Measurements from ENCODE around the gene PPEF2. TPM values are rescaled to one million over a fixed set of nuclear protein-coding genes. Genes with fewer than 3 reads are reported as not detected.
"Not testable (repeated sequence)": the region's sequence is repeated elsewhere in the genome, so short reads cannot be mapped to it uniquely, and the experiment has no call there.

Gene PPEF2
- polyA plus RNA-seq, 3 donors, result 0.25 TPM; not detected in 2

- Mint-ChIP-seq H3K4me3 (no peak overlapping the region), H3K27me3 (ENCODE audit: low read depth in 3 of 3) (peaks cover 0 to 1% (median 0%) of the 10 kb centered on the region in 3 donors), H3K27ac (peak overlapping the region in 1 of 7 donors; percentile 9), H3K9me3 (peaks cover 0 to 10% (median 6%) of the 10 kb centered on the region in 7 donors), H3K36me3 (peaks cover 58% of the 10 kb centered on the region in 2 donors), H3K4me1 (peaks cover 23% of the 10 kb centered on the region)
- no peak overlapping the region for H3K4me2 ChIP-seq (replicated peaks; ENCODE audit: extremely low read depth, low read length, poor library complexity, severe bottlenecking)
- WGBS (ENCODE audit: insufficient coverage), result 94% methylated on average over 3 of the region's 6 CpGs
- H3K79me2 ChIP-seq (ENCODE audit: insufficient read depth, low read length), result no peaks in the 10 kb centered on the region
- no peaks in the 10 kb centered on the region for H4K20me1 ChIP-seq (ENCODE audit: insufficient read depth, low read length)
- no peak for TF ChIP-seq CTCF (IDR thresholded peaks at IDR 0.05)
- DNase-seq, result no peak
- intact Hi-C loops (cut with micrococcal nuclease), result no loop called here
- no peak overlapping the region for H2AFZ ChIP-seq (ENCODE audit: insufficient read depth, low read depth, low read length, poor library complexity, severe bottlenecking)
- no peak overlapping the region for H3K9ac ChIP-seq (ENCODE audit: insufficient read depth, low read length, poor library complexity, severe bottlenecking)
- no peak overlapping the region for H3K4me3 ChIP-seq (replicated peaks in 1 of 3; ENCODE audit: low read depth in 2 of 3, low read length in 3 of 3)
- H3K27me3 ChIP-seq (ENCODE audit: control insufficient read depth in 2 of 2, insufficient read depth in 2 of 2, low read length in 2 of 2), result no peaks in the 10 kb centered on the region
- H3K4me1 ChIP-seq (ENCODE audit: control insufficient read depth in 1 of 2, insufficient read depth in 2 of 2, low read length in 2 of 2), result peaks cover 18 to 23% of the 10 kb centered on the region in 2 donors
- no peaks in the 10 kb centered on the region for H3K9me3 ChIP-seq (replicated peaks in 1 of 2; ENCODE audit: control insufficient read depth in 1 of 2, insufficient read depth in 1 of 2, low read length in 2 of 2)
- no peak overlapping the region for H3K27ac ChIP-seq (ENCODE audit: low read depth in 1 of 2, low read length in 2 of 2)
- H3K36me3 ChIP-seq (replicated peaks in 1 of 2; ENCODE audit: control insufficient read depth in 1 of 2, insufficient read depth in 2 of 2, low read length in 2 of 2), result peaks cover 36 to 73% of the 10 kb centered on the region in 2 donors
These were observed 10.7 kb upstream of the PPEF2 start for GRCh38 chr4:75912968-75913367.

DNA sequence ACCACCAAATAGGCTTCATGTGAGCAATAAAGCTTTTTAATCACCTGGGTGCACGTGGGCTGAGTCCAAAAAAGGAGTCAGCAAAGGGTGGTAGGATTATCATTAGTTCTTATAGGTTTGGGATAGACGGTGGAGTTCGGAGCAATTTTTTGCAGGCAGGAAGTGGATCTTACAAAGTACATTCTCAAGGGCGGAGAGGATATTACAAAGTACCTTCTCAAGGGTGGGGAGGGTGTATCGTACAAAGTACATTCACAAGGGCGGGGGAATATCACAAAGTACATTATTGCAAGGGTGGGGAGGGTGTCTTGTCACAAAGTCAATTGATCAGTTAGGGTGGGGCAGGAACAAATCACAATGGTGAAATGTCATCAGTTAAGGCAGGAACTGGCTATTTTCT is 8.6 kb upstream of the PPEF2 start:
- H2AFZ ChIP-seq (ENCODE audit: insufficient read depth, low read depth, low read length, poor library complexity, severe bottlenecking); H3K79me2 ChIP-seq (ENCODE audit: insufficient read depth, low read length); DNase-seq; H3K4me3 ChIP-seq (replicated peaks in 1 of 3; ENCODE audit: low read depth in 2 of 3, low read length in 3 of 3); H3K9me3 ChIP-seq (replicated peaks in 1 of 2; ENCODE audit: control insufficient read depth in 1 of 2, insufficient read depth in 1 of 2, low read length in 2 of 2); H3K4me2 ChIP-seq (replicated peaks; ENCODE audit: extremely low read depth, low read length, poor library complexity, severe bottlenecking); H4K20me1 ChIP-seq (ENCODE audit: insufficient read depth, low read length); H3K27ac ChIP-seq (ENCODE audit: low read depth in 1 of 2, low read length in 2 of 2); intact Hi-C loops (cut with micrococcal nuclease); H3K27me3 Mint-ChIP-seq (ENCODE audit: low read depth in 3 of 3); H3K9ac ChIP-seq (ENCODE audit: insufficient read depth, low read length, poor library complexity, severe bottlenecking); H3K4me3 Mint-ChIP-seq; H3K9me3 Mint-ChIP-seq; H3K27me3 ChIP-seq (ENCODE audit: control insufficient read depth in 2 of 2, insufficient read depth in 2 of 2, low read length in 2 of 2): not testable (repeated sequence)
- H3K27ac Mint-ChIP-seq, result peak overlapping the region in 2 of 7 donors; percentile 1
- Histone ChIP-seq H3K4me1 (ENCODE audit: control insufficient read depth in 1 of 2, insufficient read depth in 2 of 2, low read length in 2 of 2) (peaks cover 40 to 45% of the 10 kb centered on the region in 2 donors), H3K36me3 (replicated peaks in 1 of 2; ENCODE audit: control insufficient read depth in 1 of 2, insufficient read depth in 2 of 2, low read length in 2 of 2) (peaks cover 18 to 53% of the 10 kb centered on the region in 2 donors)
- peaks cover 39% of the 10 kb centered on the region for H3K4me1 Mint-ChIP-seq
- H3K36me3 Mint-ChIP-seq, result peaks cover 40 to 41% of the 10 kb centered on the region in 2 donors
- 100% methylated on average over 6 of the region's 6 CpGs for WGBS (ENCODE audit: insufficient coverage)
